Stimulated activated CD4-positive, alpha-beta T cell treated with anti-CD3 and anti-CD28 coated beads, TNF-alpha, amount 100 ng/mL, for 48 hours (primary cell): ENCODE results near the gene LAIR2.

Experiments used
- DNase-seq, 3 donors: peaks; one replicate each; pipeline ENCODE4 v3.0.0-alpha.2; 2020; ENCODE audit warnings: low read depth in 3 of 3

The LAIR2 gene

GRCh38 chr19:54534156-54534555, 31.5 kb downstream of the LAIR2 start:
- no peak for DNase-seq

- DNase-seq, result no peak
Measured at GRCh38 chr19:54535601-54536000, 33.0 kb downstream of the LAIR2 start.

- DNase-seq, result no peak
Measured at GRCh38 chr19:54536956-54537355, 34.3 kb downstream of the LAIR2 start.

GRCh38 chr19:54541712-54542111, 39.1 kb downstream of the LAIR2 start:
- no peak for DNase-seq

GRCh38 chr19:54548806-54549205, 46.2 kb downstream of the LAIR2 start:
- DNase-seq, result no peak

GRCh38 chr19:54549224-54549623, 46.6 kb downstream of the LAIR2 start:
- no peak for DNase-seq

- DNase-seq, result no peak
Measured at GRCh38 chr19:54551293-54551692, 48.7 kb downstream of the LAIR2 start.

- no peak for DNase-seq
Measured at GRCh38 chr19:54551950-54552912, 49.6 kb downstream of the LAIR2 start.

- DNase-seq, result no peak
Measured at GRCh38 chr19:54552913-54553310, 50.3 kb downstream of the LAIR2 start.

- DNase-seq, result no peak
Measured at GRCh38 chr19:54554006-54554405, 51.4 kb downstream of the LAIR2 start.

GRCh38 chr19:54554896-54555295, 52.3 kb downstream of the LAIR2 start:
- DNase-seq, result no peak

- no peak for DNase-seq
Measured at GRCh38 chr19:54556194-54556593, 53.6 kb downstream of the LAIR2 start.

GRCh38 chr19:54558339-54558738, 55.7 kb downstream of the LAIR2 start:
- no peak for DNase-seq
